HepG2 (cell line): ENCODE measurements around the gene TADA3. TPM values are rescaled to one million over a fixed set of nuclear protein-coding genes. Genes with fewer than 3 reads are reported as not detected.
A peak's percentile ranks its signal among the peaks of the same experiment; 100 is the strongest.

Experiments used
- ADNP ChIP-seq: sonication (generic); formaldehyde crosslinking; IDR thresholded peaks from 2 replicates; pipeline ENCODE4 v1.4.0; 2020; ENCODE audit warnings: missing genetic modification reagents
- ARHGAP35 ChIP-seq: sonication (generic); formaldehyde crosslinking; IDR thresholded peaks from 2 replicates; pipeline ENCODE4 v1.9.0; 2022; ENCODE audit warnings: mild to moderate bottlenecking, inconsistent platforms, moderate library complexity, missing genetic modification reagents, borderline replicate concordance
- CREM ChIP-seq, 2 experiments: sonication (generic) in 1 of 2; formaldehyde crosslinking in 1 of 2; IDR thresholded peaks; 2 replicates each; pipeline versions ENCODE4 v1.4.0 to v1.6.1; 2016 to 2020; ENCODE audit warnings: antibody characterized with exemption in 1 of 2, mild to moderate bottlenecking in 1 of 2, missing genetic modification reagents in 1 of 2
- FOXC1 ChIP-seq: sonication (generic); formaldehyde crosslinking; IDR thresholded peaks from 2 replicates; pipeline ENCODE4 v1.8.0; 2022; ENCODE audit warnings: mild to moderate bottlenecking, missing genetic modification reagents, borderline replicate concordance
- GTF2F1 ChIP-seq: fragments of 150-350 bp; IDR thresholded peaks from 2 replicates; pipeline ENCODE4 v1.6.1; 2014; ENCODE audit warnings: low read length
- HOXA3 ChIP-seq: sonication (generic); formaldehyde crosslinking; IDR thresholded peaks from 2 replicates; pipeline ENCODE4 v1.5.0; 2020; ENCODE audit warnings: missing genetic modification reagents
- KDM2A ChIP-seq: sonication (generic); formaldehyde crosslinking; IDR thresholded peaks from 2 replicates; pipeline ENCODE4 v1.4.0; 2020; ENCODE audit warnings: low read depth, missing genetic modification reagents, borderline replicate concordance
- NCOR1 ChIP-seq: fragments of 200-600 bp; sonication (generic); IDR thresholded peaks from 2 replicates; pipeline ENCODE4 v1.7.0; 2017; ENCODE audit warnings: antibody characterized with exemption, low read length, borderline replicate concordance
- PAWR ChIP-seq: sonication (generic); formaldehyde crosslinking; IDR thresholded peaks from 2 replicates; pipeline ENCODE4 v1.4.0; 2020; ENCODE audit warnings: missing genetic modification reagents, mild to moderate bottlenecking, borderline replicate concordance
- SOX5 ChIP-seq: IDR thresholded peaks from 2 replicates; pipeline ENCODE4 v1.6.1; 2016; ENCODE audit warnings: borderline replicate concordance
- TGIF2 ChIP-seq: IDR thresholded peaks from 2 replicates; pipeline ENCODE4 v1.6.1; 2016; ENCODE audit warnings: control low read depth, missing compliant biosample characterization
- ZBTB25 ChIP-seq: IDR thresholded peaks from 2 replicates; pipeline ENCODE4 v1.6.1; 2018; ENCODE audit warnings: missing genetic modification reagents
- ZNF234 ChIP-seq: sonication (generic); formaldehyde crosslinking; conservative IDR thresholded peaks from 2 replicates; pipeline ENCODE4 v1.5.1; 2020; ENCODE audit warnings: mild to moderate bottlenecking, missing genetic modification reagents
- ZNF276 ChIP-seq: sonication (generic); formaldehyde crosslinking; IDR thresholded peaks from 2 replicates; pipeline ENCODE4 v1.4.0; 2020; ENCODE audit warnings: mild to moderate bottlenecking, low read depth, missing genetic modification reagents
- polyA plus RNA-seq, 8 experiments: library from polyadenylated mRNA; depleted of rRNA in 3 of 8; stranded (reverse) in 7 of 8; unstranded in 1 of 8; fragments of >200 nt; fragmentation: Illumina TruSeq in 4 of 8; extraction: Trizol in 4 of 8; gene quantifications; 2 replicates each; pipeline versions ENCODE4 v1.2.1 to v1.2.3, GENCODE V29; 2011 to 2016; ENCODE audit warnings: low read depth in 4 of 8, missing spikeins in 1 of 8, mixed read lengths in 1 of 8; ENCODE audit not compliant: insufficient read depth in 1 of 8
- total RNA-seq, 5 experiments: library from RNA; depleted of rRNA; stranded (reverse); fragments of >200 nt; fragmentation: Illumina TruSeq; extraction: Trizol; gene quantifications; 2 replicates each; pipeline ENCODE4 v1.2.3, GENCODE V29; 2016; ENCODE audit warnings: low read depth in 1 of 5
- TF ChIP-seq, protein P1 (sequence below): sonication (generic); formaldehyde crosslinking; IDR thresholded peaks from 2 replicates; pipeline ENCODE4 v1.5.0; 2020; ENCODE audit warnings: mild to moderate bottlenecking, missing genetic modification reagents
- TF ChIP-seq, protein P2 (sequence below): sonication (generic); formaldehyde crosslinking; IDR thresholded peaks from 2 replicates; pipeline ENCODE4 v1.5.1; 2020; ENCODE audit warnings: mild to moderate bottlenecking, missing genetic modification reagents, borderline replicate concordance
- TF ChIP-seq, protein P3 (sequence below): sonication (generic); formaldehyde crosslinking; IDR thresholded peaks from 2 replicates; pipeline ENCODE4 v1.4.0; 2020; ENCODE audit warnings: missing genetic modification reagents, borderline replicate concordance
- TF ChIP-seq, protein P4 (sequence below): sonication (generic); formaldehyde crosslinking; IDR thresholded peaks from 2 replicates; pipeline ENCODE4 v1.8.1; 2023; ENCODE audit warnings: mild to moderate bottlenecking, missing genetic modification reagents, borderline replicate concordance

The TADA3 gene
- total and polyA plus RNA-seq, 2 of the 13 experiments (the other 11 are each of a cell fraction or from before 2014, with no cell fraction given): 32.1 to 37.1 TPM

GRCh38 chr3:9770276-9770812 lies 21.9 kb downstream of the TADA3 start (continued):
- no peak for TF ChIP-seq SOX5 (CRISPR knock-in tag)
- no peak for TF ChIP-seq CREM (IDR thresholded peaks at IDR 0.05)
- no peak for TF ChIP-seq CREM (CRISPR knock-in tag; IDR thresholded peaks at IDR 0.05)
- TF ChIP-seq, protein P1, sequence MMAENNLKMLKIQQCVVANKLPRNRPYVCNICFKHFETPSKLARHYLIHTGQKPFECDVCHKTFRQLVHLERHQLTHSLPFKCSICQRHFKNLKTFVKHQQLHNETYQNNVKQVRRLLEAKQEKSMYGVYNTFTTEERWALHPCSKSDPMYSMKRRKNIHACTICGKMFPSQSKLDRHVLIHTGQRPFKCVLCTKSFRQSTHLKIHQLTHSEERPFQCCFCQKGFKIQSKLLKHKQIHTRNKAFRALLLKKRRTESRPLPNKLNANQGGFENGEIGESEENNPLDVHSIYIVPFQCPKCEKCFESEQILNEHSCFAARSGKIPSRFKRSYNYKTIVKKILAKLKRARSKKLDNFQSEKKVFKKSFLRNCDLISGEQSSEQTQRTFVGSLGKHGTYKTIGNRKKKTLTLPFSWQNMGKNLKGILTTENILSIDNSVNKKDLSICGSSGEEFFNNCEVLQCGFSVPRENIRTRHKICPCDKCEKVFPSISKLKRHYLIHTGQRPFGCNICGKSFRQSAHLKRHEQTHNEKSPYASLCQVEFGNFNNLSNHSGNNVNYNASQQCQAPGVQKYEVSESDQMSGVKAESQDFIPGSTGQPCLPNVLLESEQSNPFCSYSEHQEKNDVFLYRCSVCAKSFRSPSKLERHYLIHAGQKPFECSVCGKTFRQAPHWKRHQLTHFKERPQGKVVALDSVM (CRISPR knock-in tag): no peak
- TF ChIP-seq ADNP (CRISPR knock-in tag): no peak; the same call in 1 of the 2 replicates
- no peak for TF ChIP-seq ARHGAP35 (CRISPR knock-in tag)
- TF ChIP-seq, protein P2, sequence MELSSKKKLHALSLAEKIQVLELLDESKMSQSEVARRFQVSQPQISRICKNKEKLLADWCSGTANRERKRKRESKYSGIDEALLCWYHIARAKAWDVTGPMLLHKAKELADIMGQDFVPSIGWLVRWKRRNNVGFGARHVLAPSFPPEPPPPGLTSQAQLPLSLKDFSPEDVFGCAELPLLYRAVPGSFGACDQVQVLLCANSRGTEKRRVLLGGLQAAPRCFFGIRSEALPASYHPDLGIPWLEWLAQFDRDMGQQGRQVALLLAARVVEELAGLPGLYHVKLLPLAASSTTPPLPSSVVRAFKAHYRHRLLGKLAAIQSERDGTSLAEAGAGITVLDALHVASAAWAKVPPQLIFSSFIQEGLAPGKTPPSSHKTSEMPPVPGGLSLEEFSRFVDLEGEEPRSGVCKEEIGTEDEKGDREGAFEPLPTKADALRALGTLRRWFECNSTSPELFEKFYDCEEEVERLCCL: no peak
- TF ChIP-seq ZNF276 (CRISPR knock-in tag): no peak
- 0 out of 2 replicates have a peak, but pooled peaks have one; percentile 62 for TF ChIP-seq GTF2F1
- TF ChIP-seq, protein P3, sequence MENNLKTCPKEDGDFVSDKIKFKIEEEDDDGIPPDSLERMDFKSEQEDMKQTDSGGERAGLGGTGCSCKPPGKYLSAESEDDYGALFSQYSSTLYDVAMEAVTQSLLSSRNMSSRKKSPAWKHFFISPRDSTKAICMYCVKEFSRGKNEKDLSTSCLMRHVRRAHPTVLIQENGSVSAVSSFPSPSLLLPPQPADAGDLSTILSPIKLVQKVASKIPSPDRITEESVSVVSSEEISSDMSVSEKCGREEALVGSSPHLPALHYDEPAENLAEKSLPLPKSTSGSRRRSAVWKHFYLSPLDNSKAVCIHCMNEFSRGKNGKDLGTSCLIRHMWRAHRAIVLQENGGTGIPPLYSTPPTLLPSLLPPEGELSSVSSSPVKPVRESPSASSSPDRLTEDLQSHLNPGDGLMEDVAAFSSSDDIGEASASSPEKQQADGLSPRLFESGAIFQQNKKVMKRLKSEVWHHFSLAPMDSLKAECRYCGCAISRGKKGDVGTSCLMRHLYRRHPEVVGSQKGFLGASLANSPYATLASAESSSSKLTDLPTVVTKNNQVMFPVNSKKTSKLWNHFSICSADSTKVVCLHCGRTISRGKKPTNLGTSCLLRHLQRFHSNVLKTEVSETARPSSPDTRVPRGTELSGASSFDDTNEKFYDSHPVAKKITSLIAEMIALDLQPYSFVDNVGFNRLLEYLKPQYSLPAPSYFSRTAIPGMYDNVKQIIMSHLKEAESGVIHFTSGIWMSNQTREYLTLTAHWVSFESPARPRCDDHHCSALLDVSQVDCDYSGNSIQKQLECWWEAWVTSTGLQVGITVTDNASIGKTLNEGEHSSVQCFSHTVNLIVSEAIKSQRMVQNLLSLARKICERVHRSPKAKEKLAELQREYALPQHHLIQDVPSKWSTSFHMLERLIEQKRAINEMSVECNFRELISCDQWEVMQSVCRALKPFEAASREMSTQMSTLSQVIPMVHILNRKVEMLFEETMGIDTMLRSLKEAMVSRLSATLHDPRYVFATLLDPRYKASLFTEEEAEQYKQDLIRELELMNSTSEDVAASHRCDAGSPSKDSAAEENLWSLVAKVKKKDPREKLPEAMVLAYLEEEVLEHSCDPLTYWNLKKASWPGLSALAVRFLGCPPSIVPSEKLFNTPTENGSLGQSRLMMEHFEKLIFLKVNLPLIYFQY (CRISPR knock-in tag): no peak
- TF ChIP-seq TGIF2 (CRISPR knock-in tag): no peak
- TF ChIP-seq HOXA3: peak; percentile 40; the same call in 1 of the 2 replicates
- no peak for TF ChIP-seq ZNF234 (CRISPR knock-in tag)
- peak; percentile 45; the same call in 1 of the 2 replicates for TF ChIP-seq NCOR1
- no peak for TF ChIP-seq ZBTB25
- TF ChIP-seq FOXC1: no peak; the same call in none of the 2 replicates
- TF ChIP-seq, protein P4, sequence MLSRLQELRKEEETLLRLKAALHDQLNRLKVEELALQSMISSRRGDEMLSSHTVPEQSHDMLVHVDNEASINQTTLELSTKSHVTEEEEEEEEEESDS: no peak
- TF ChIP-seq PAWR (CRISPR knock-in tag): no peak
- TF ChIP-seq KDM2A: no peak
